A673 (cell line): ENCODE results near the gene OLFML1. TPM values are rescaled to one million over a fixed set of nuclear protein-coding genes. Genes with fewer than 3 reads are reported as not detected.

Source experiments
- BruUV-seq: library from RNA; stranded (reverse); fragments of 400-500 nt; replicated peaks from 2 replicates; lab custom pipeline; 2021; lab: Mats Ljungman, UMichigan
- CTCF ChIA-PET: fragments of 300-600 bp; sonication (Branson Sonifier 250); formaldehyde crosslinking; loops from one replicate; lab custom pipeline; 2022; ENCODE audit warnings: antibody characterized with exemption; lab: Charles Lee
- POLR2A ChIA-PET: fragments of 300-600 bp; sonication (Branson Sonifier 250); formaldehyde crosslinking; loops from one replicate; lab custom pipeline; 2022; ENCODE audit warnings: antibody characterized with exemption; ENCODE audit not compliant: low non-redundant PET; lab: Charles Lee
- DNase-seq: peaks from one replicate; pipeline ENCODE4 v3.0.0-alpha.2; 2015; ENCODE audit warnings: low spot score
- H3K27ac ChIP-seq: fragments of 200-600 bp; sonication (generic); 2 replicates; pipeline ENCODE4 v1.5.1; 2016; ENCODE audit warnings: mixed run types, low read depth, mild to moderate bottlenecking, mixed read lengths, antibody characterized with exemption, low read length; ENCODE audit not compliant: poor library complexity, severe bottlenecking
- H3K27me3 ChIP-seq: fragments of 200-600 bp; sonication (generic); replicated peaks from 2 replicates; pipeline ENCODE4 v1.6.1; 2017; ENCODE audit warnings: mixed run types, low read depth, mild to moderate bottlenecking, mixed read lengths, antibody characterized with exemption, low read length; ENCODE audit not compliant: insufficient read depth, poor library complexity
- H3K36me3 ChIP-seq: fragments of 200-600 bp; sonication (generic); 2 replicates; pipeline ENCODE4 v1.6.1; 2016; ENCODE audit warnings: mixed run types, mild to moderate bottlenecking, mixed read lengths, antibody characterized with exemption, low read length; ENCODE audit not compliant: insufficient read depth, poor library complexity, severe bottlenecking
- H3K4me1 ChIP-seq: fragments of 200-600 bp; sonication (generic); 2 replicates; pipeline ENCODE4 v1.6.1; 2017; ENCODE audit warnings: mixed run types, mild to moderate bottlenecking, mixed read lengths, antibody characterized with exemption, low read length; ENCODE audit not compliant: insufficient read depth, poor library complexity, severe bottlenecking
- H3K4me3 ChIP-seq: fragments of 200-600 bp; sonication (generic); 2 replicates; pipeline ENCODE4 v1.5.1; 2016; ENCODE audit warnings: low read depth, mixed run types, mild to moderate bottlenecking, mixed read lengths, low read length; ENCODE audit not compliant: poor library complexity, severe bottlenecking
- H3K9me3 ChIP-seq: fragments of 200-600 bp; sonication (generic); 2 replicates; pipeline ENCODE4 v1.6.1; 2016; ENCODE audit warnings: mixed run types, low read depth, mild to moderate bottlenecking, mixed read lengths, antibody characterized with exemption, low read length; ENCODE audit not compliant: poor library complexity, severe bottlenecking
- EZH2 ChIP-seq: fragments of 200-600 bp; sonication (generic); IDR thresholded peaks from 2 replicates; pipeline ENCODE4 v1.6.1; 2017; ENCODE audit warnings: borderline replicate concordance, low read depth, mild to moderate bottlenecking, mixed read lengths, antibody characterized with exemption, low read length; ENCODE audit not compliant: poor library complexity, severe bottlenecking
- intact Hi-C: fragments of 100-400 bp; cut with micrococcal nuclease; formaldehyde crosslinking; loops from one replicate; pipeline ENCODE4 v1.10.0; 2022; ENCODE audit not compliant: unreplicated experiment
- total RNA-seq: library from RNA; stranded (reverse); gene quantifications from 2 replicates; pipeline ENCODE4 v1.2.3, GENCODE V29; 2021
- TF ChIP-seq, protein P1 (sequence below): fragments of 300-800, 200-600 bp; sonication (generic); conservative IDR thresholded peaks from 2 replicates; pipeline ENCODE4 v1.5.1; 2017; ENCODE audit warnings: low read depth, mild to moderate bottlenecking, antibody characterized with exemption, low read length, moderate library complexity, mixed read lengths

OLFML1 gene
- total RNA-seq, 1 experiment from 2014 or later = not detected

DNA sequence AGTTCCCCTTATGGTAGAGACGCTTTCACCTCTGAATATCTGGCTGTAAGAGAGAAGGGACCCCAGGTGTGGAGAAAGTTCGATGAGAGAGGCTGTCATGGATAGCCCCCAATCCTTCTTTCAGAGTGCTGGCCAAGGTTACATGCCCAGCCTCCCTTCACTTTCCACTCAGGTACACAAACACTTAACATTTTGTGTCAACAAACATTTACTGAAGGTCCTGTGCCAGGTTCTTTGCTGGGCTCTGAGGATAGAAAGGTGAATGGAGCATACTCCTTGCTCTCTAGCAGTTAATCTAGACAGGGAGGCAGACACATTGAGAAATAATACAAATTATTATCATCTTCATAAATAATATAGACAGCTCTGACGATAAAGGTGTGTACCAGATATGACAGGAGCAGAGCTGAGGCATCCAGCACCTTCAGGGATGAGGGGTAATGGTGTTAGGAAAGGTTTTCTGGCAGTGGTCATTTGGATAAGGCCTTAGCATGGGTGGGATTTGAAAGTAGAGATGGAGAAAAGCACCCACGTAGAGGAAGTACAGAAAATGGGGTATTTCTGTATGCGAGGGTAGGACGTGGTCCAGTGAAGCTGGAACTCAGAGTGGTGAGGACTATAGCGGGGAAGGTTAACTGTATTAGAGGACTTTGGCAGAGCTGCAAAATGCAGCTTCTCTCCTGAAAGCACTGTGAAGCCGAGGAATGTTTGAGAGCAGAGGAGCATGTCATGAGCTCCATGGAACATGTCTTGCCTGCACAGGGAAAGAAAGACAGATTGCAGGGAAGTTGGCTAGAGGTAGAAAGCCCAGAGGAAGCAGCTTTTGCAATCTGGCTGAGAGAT lies 48.1 kb downstream of the OLFML1 start:
- Histone ChIP-seq H3K36me3 (no peaks in the 10 kb centered on the region), H3K27me3 (no peaks in the 10 kb centered on the region), H3K4me1 (no peaks in the 10 kb centered on the region), H3K9me3 (no peaks in the 10 kb centered on the region), H3K4me3 (no peak overlapping the region), H3K27ac (no peak overlapping the region)
- TF ChIP-seq, protein P1, sequence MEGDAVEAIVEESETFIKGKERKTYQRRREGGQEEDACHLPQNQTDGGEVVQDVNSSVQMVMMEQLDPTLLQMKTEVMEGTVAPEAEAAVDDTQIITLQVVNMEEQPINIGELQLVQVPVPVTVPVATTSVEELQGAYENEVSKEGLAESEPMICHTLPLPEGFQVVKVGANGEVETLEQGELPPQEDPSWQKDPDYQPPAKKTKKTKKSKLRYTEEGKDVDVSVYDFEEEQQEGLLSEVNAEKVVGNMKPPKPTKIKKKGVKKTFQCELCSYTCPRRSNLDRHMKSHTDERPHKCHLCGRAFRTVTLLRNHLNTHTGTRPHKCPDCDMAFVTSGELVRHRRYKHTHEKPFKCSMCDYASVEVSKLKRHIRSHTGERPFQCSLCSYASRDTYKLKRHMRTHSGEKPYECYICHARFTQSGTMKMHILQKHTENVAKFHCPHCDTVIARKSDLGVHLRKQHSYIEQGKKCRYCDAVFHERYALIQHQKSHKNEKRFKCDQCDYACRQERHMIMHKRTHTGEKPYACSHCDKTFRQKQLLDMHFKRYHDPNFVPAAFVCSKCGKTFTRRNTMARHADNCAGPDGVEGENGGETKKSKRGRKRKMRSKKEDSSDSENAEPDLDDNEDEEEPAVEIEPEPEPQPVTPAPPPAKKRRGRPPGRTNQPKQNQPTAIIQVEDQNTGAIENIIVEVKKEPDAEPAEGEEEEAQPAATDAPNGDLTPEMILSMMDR = no peak
- no peak for TF ChIP-seq EZH2
- intact Hi-C loops = no loop called here
- BruUV-seq = no TSS peak
- POLR2A ChIA-PET = interaction anchor here (0.5 kb wide), 1 partner anchor 120 kb away, joined by 3 read pairs; no protein-coding TSS in a partner anchor
- no peak for DNase-seq
- CTCF ChIA-PET = no interaction called here

DNA sequence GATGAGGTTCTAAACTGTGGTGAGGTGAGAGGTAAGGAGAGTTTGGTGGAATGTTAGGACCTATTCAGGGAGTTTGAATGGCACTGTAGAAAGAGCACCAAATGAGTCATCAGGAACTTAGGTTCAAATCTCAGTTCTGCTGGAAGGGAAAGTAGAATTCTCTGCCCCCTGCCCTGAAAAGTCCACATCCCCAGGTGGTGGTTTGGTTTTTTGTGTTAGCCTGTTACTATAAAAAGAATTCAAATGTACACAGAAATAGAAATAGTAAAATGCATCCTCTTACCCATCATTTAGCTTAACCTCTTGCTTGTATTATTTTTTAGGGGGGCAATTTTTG lies 48.7 kb downstream of the OLFML1 start:
- no peak for DNase-seq
- Histone ChIP-seq H3K9me3 (no peaks in the 10 kb centered on the region), H3K27ac (no peak overlapping the region), H3K27me3 (no peaks in the 10 kb centered on the region), H3K4me1 (no peaks in the 10 kb centered on the region), H3K4me3 (no peak overlapping the region), H3K36me3 (no peaks in the 10 kb centered on the region)
- TF ChIP-seq, protein P1 = no peak
- no peak for TF ChIP-seq EZH2
- BruUV-seq = no TSS peak
- ChIA-PET CTCF (no interaction called here), POLR2A (interaction anchor here (0.5 kb wide), 1 partner anchor 120 kb away, joined by 3 read pairs; no protein-coding TSS in a partner anchor)
- intact Hi-C loops = no loop called here

DNA sequence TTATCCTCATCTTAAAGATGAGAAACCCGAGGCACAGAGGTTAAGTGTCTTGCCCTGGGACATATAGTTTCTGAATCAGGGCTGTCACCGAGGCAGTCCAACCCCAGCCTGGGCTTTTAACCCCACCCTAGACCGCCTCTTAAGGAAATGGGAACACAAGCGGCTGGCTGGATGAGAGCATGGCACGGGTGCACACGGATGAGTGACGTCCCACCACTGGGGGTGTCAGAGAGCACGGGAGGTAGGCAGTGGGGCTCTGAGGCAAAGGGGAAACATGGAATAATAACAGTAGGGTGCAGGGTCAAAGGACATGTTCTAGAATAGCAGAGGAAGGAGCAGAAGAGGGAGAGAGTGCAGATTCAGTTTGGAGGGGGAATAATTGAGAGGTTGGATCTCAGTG lies 50.8 kb downstream of the OLFML1 start:
- BruUV-seq = no TSS peak
- TF ChIP-seq EZH2 = no peak
- TF ChIP-seq, protein P1 = 0 out of 2 replicates have a peak, but pooled peaks have one; percentile 38

More for the DNA sequence above, 50.8 kb downstream of the OLFML1 start:
- no peaks in the 10 kb centered on the region for H3K27me3 ChIP-seq
- no peaks in the 10 kb centered on the region for H3K36me3 ChIP-seq
- no peak for DNase-seq
- POLR2A ChIA-PET = no interaction called here
- H3K27ac ChIP-seq = no peak overlapping the region
- no peaks in the 10 kb centered on the region for H3K4me1 ChIP-seq
- intact Hi-C loops = no loop called here
- no peak overlapping the region for H3K4me3 ChIP-seq
- CTCF ChIA-PET = no interaction called here
- no peaks in the 10 kb centered on the region for H3K9me3 ChIP-seq
